GM12878 (cell line): ENCODE data around the gene CDKN2B-AS1. TPM values are rescaled to one million over a fixed set of nuclear protein-coding genes. Genes with fewer than 3 reads are reported as not detected.

Experiments used
- ATAC-seq: fragments of 200-7000 bp; cut with Tn5 transposase; 3 replicates; pipeline ENCODE4 v1.9.1; 2020; ENCODE audit warnings: mild to moderate bottlenecking, moderate library complexity
- BruUV-seq: library from RNA; stranded (reverse); fragments of 400-500 nt; replicated peaks from 2 replicates; lab custom pipeline; 2021; lab: Mats Ljungman, UMichigan
- CTCF ChIA-PET: fragments of 300-600 bp; sonication (Branson Sonifier 250); formaldehyde crosslinking; extraction: SDS; loops from one replicate; lab custom pipeline; 2021; ENCODE audit warnings: inconsistent platforms; lab: Yijun Ruan, JAX
- POLR2A ChIA-PET: fragments of 350-600 bp; formaldehyde crosslinking; extraction: SDS; loops from one replicate; lab custom pipeline; 2021; ENCODE audit warnings: inconsistent platforms; lab: Charles Lee
- RAD21 ChIA-PET: fragments of 300-600 bp; sonication (Branson Sonifier 250); formaldehyde crosslinking; loops from one replicate; lab custom pipeline; 2023; ENCODE audit warnings: antibody characterized with exemption; ENCODE audit not compliant: unreplicated experiment; lab: Charles Lee
- SMC1A ChIA-PET: fragments of 300-600 bp; sonication (Branson Sonifier 250); formaldehyde crosslinking; loops from one replicate; lab custom pipeline; 2023; ENCODE audit not compliant: unreplicated experiment, uncharacterized antibody; lab: Charles Lee
- DNase-seq: peaks from one replicate; pipeline ENCODE4 v3.0.0-alpha.2; 2011; ENCODE audit warnings: low read depth, low spot score
- FAIRE-seq: peaks from 3 replicates; lab custom pipeline; 2011; peaks lifted over from hg19 to GRCh38; lab: Jason Lieb, UNC
- H2AFZ ChIP-seq: 2 replicates; pipeline ENCODE4 v1.6.0; 2011; ENCODE audit warnings: low read depth, low read length, control low read depth; ENCODE audit not compliant: control insufficient read depth
- H3K27ac ChIP-seq: 2 replicates; pipeline ENCODE4 v1.5.1; 2011; ENCODE audit warnings: control low read depth; ENCODE audit not compliant: control insufficient read depth, insufficient read depth
- H3K27me3 ChIP-seq, 2 experiments: replicated peaks in 1 of 2; 2 replicates each; pipeline versions ENCODE4 v1.6.0 to v1.6.1; 2011; ENCODE audit warnings: low read length in 1 of 2; ENCODE audit not compliant: control insufficient read depth in 2 of 2, insufficient read depth in 2 of 2
- H3K36me3 ChIP-seq, 2 experiments: 2 replicates each; pipeline ENCODE4 v1.5.1; 2011; ENCODE audit warnings: low read length in 1 of 2; ENCODE audit not compliant: control insufficient read depth in 2 of 2, insufficient read depth in 2 of 2
- H3K4me1 ChIP-seq: 2 replicates; pipeline ENCODE4 v1.6.1; 2011; ENCODE audit warnings: mild to moderate bottlenecking, low read length, moderate library complexity, mixed read lengths; ENCODE audit not compliant: control insufficient read depth, insufficient read depth
- H3K4me2 ChIP-seq: 2 replicates; pipeline ENCODE4 v1.6.0; 2011; ENCODE audit warnings: control low read depth; ENCODE audit not compliant: control insufficient read depth, insufficient read depth
- H3K4me3 ChIP-seq: fragments of 200-600 bp; sonication (generic); 2 replicates; pipeline ENCODE4 v1.5.1; 2016
- H3K79me2 ChIP-seq: 2 replicates; pipeline ENCODE4 v1.6.0; 2011; ENCODE audit warnings: low read length; ENCODE audit not compliant: control insufficient read depth, insufficient read depth
- H3K9ac ChIP-seq: 2 replicates; pipeline ENCODE4 v1.8.0; 2011; ENCODE audit warnings: low read length, control low read depth, mixed read lengths; ENCODE audit not compliant: control insufficient read depth, insufficient read depth
- H3K9me3 ChIP-seq: replicated peaks from 3 replicates; pipeline ENCODE4 v1.5.1; 2011; ENCODE audit warnings: mild to moderate bottlenecking, low read length; ENCODE audit not compliant: control insufficient read depth, insufficient read depth
- H4K20me1 ChIP-seq: 2 replicates; pipeline ENCODE4 v1.6.0; 2011; ENCODE audit not compliant: control insufficient read depth, insufficient read depth
- ATF7 ChIP-seq: fragments of 450-650 bp; IDR thresholded peaks from 2 replicates; pipeline ENCODE4 v1.6.1; 2016; ENCODE audit warnings: low read depth, mild to moderate bottlenecking
- CHD1 ChIP-seq: IDR thresholded peaks from 2 replicates; pipeline ENCODE4 v1.6.1; 2012; ENCODE audit warnings: low read depth, low read length, improper control_type of control experiment
- ESRRA ChIP-seq: IDR thresholded peaks from 2 replicates; pipeline ENCODE4 v1.6.1; 2012; ENCODE audit warnings: mild to moderate bottlenecking, low read length, improper control_type of control experiment
- IKZF2 ChIP-seq, 2 experiments: fragments of 450-650 bp; IDR thresholded peaks; 2 replicates each; pipeline ENCODE4 v1.6.1; 2017; ENCODE audit warnings: mild to moderate bottlenecking in 2 of 2, moderate library complexity in 2 of 2
- LARP7 ChIP-seq: fragments of 450-650 bp; IDR thresholded peaks from 2 replicates; pipeline ENCODE4 v1.6.1; 2017; ENCODE audit warnings: mild to moderate bottlenecking
- NFXL1 ChIP-seq: fragments of 450-650 bp; IDR thresholded peaks from 2 replicates; pipeline ENCODE4 v1.6.1; 2017; ENCODE audit warnings: antibody characterized with exemption, mild to moderate bottlenecking, borderline replicate concordance
- NRF1 ChIP-seq: conservative IDR thresholded peaks from 2 replicates; pipeline ENCODE4 v1.6.1; 2011; ENCODE audit warnings: mild to moderate bottlenecking, low read depth, low read length, improper control_type of control experiment
- RUNX3 ChIP-seq: IDR thresholded peaks from 2 replicates; pipeline ENCODE4 v1.6.1; 2012; ENCODE audit warnings: low read length, inconsistent platforms
- SMAD1 ChIP-seq: fragments of 450-650 bp; IDR thresholded peaks from 2 replicates; pipeline ENCODE4 v1.6.1; 2018; ENCODE audit warnings: mild to moderate bottlenecking, low read depth; ENCODE audit not compliant: partially characterized antibody
- SUPT20H ChIP-seq: IDR thresholded peaks from 2 replicates; pipeline ENCODE4 v1.6.1; 2011; ENCODE audit warnings: low read depth, mild to moderate bottlenecking, low read length, moderate library complexity, borderline replicate concordance; ENCODE audit not compliant: control insufficient read depth
- ZBED1 ChIP-seq: IDR thresholded peaks from 2 replicates; pipeline ENCODE4 v1.6.1; 2016; ENCODE audit warnings: borderline replicate concordance
- ZNF24 ChIP-seq: fragments of 450-650 bp; IDR thresholded peaks from 2 replicates; pipeline ENCODE4 v1.6.1; 2017; ENCODE audit warnings: antibody characterized with exemption, mild to moderate bottlenecking
- ZZZ3 ChIP-seq: IDR thresholded peaks from 2 replicates; pipeline ENCODE4 v1.6.1; 2011; ENCODE audit warnings: low read depth; ENCODE audit not compliant: control insufficient read depth, insufficient read length
- WGBS: methylation state at CpG from one replicate; pipeline ENCODE4 v1.1.6; 2016; ENCODE audit warnings: low lambda C conversion rate; ENCODE audit not compliant: insufficient replicate concordance, insufficient coverage; ENCODE audit errors: missing lambda C conversion rate; 5-methylcytosine and 5-hydroxymethylcytosine counted together
- in situ Hi-C: fragments of 300-500 bp; cut with MboI; formaldehyde crosslinking; loops from 9 replicates; pipeline ENCODE4 v1.14.3; 2018; ENCODE audit warnings: mixed read lengths
- intact Hi-C: fragments of 100-400 bp; cut with micrococcal nuclease; formaldehyde crosslinking; loops from one replicate; pipeline ENCODE4 v1.14.2; 2022; ENCODE audit not compliant: unreplicated experiment
- polyA plus RNA-seq, 11 experiments: library from polyadenylated mRNA; depleted of rRNA in 4 of 11; unstranded in 6 of 11; stranded (reverse) in 5 of 11; fragments of >200 nt; fragmentation: Nextera tagmentation in 4 of 11; fragmentation: Illumina TruSeq in 1 of 11; extraction: Ambion mirVana in 4 of 11; extraction: Trizol in 1 of 11; gene quantifications; 1 replicate in 1 of 11; 2 replicates in 10 of 11; pipeline versions ENCODE4 v1.2.1 to v1.2.3, GENCODE V29; 2011 to 2016; ENCODE audit warnings: inconsistent platforms in 2 of 11, missing spikeins in 2 of 11, low read depth in 1 of 11
- total RNA-seq, 4 experiments: library from RNA; depleted of rRNA in 3 of 4; stranded (reverse); fragments of >200 nt in 3 of 4; fragmentation: Illumina TruSeq in 1 of 4; extraction: Trizol in 1 of 4; gene quantifications; 2 replicates each; pipeline versions ENCODE4 v1.2.1 to v1.2.3, GENCODE V29; 2013 to 2021
- TF ChIP-seq, protein P1 (sequence below): fragments of 450-650 bp; formaldehyde crosslinking; IDR thresholded peaks from 2 replicates; pipeline ENCODE4 v1.4.0; 2022; ENCODE audit warnings: mild to moderate bottlenecking, moderate library complexity
- TF ChIP-seq, protein P2 (sequence below): IDR thresholded peaks from 2 replicates; pipeline ENCODE4 v1.6.1; 2011; ENCODE audit warnings: low read depth, mild to moderate bottlenecking, low read length, moderate library complexity, borderline replicate concordance; ENCODE audit errors: extremely low read depth

The CDKN2B-AS1 gene
- total and polyA plus RNA-seq, 10 of the 15 experiments (the other 5 are each of a cell fraction or from before 2014, with no cell fraction given) = 0.22 to 2.2 (median 1.0) TPM; not detected in 1

DNA sequence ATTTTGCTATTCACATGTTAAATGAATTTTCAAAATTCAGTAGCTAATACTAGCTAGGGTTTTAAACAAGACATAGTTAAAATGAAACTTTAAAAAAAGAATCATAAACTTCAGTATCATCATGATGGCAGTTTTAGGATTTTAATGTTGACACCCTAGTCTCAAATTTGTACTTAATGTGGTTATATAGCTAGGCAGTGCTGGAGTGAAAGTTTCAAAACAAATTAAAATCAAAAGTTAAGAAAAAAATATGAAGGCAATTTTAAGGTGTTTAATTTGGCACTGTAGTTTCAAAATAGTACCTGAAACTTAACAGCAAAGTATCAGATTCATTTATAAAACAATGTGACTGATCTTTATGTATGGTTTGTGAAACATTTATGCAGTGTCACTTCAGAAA, 33.8 kb downstream of the CDKN2B-AS1 start:
- Histone ChIP-seq H3K27ac (no peak overlapping the region), H3K4me2 (no peak overlapping the region), H3K9ac (no peak overlapping the region), H3K27me3 (no peaks in the 10 kb centered on the region; a peak in 1 of 4 replicates), H3K9me3 (no peaks in the 10 kb centered on the region; the same call in 2 of the 3 replicates), H3K4me1 (peaks cover 10% of the 10 kb centered on the region), H2AFZ (no peak overlapping the region), H4K20me1 (no peaks in the 10 kb centered on the region; the same call in 1 of the 2 replicates), H3K4me3 (no peak overlapping the region), H3K79me2 (no peaks in the 10 kb centered on the region), H3K36me3 (no peaks in the 10 kb centered on the region)
- intact Hi-C loops (no loop called here), in situ Hi-C loops (no loop called here)
- ChIA-PET CTCF (interaction anchor here (1.0 to 1.6 kb wide), 4 partner anchors 10 to 216 kb away, joined by 3 to 6 read pairs (median 4); no protein-coding TSS in a partner anchor), POLR2A (no interaction called here), RAD21 (interaction anchor here (1.6 kb wide), 1 partner anchor 20 kb away, joined by 6 read pairs; the partner anchor contains the start of gene CDKN2B), SMC1A (interaction anchor here (1.4 to 1.9 kb wide), 3 partner anchors 10 to 215 kb away, joined by 4 to 5 read pairs (median 5); no protein-coding TSS in a partner anchor)
- DNase-seq (no peak), FAIRE-seq (no peak), ATAC-seq (no peak)
- TF ChIP-seq ZBED1 = no peak
- TF ChIP-seq CHD1 = no peak
- TF ChIP-seq SUPT20H = no peak
- TF ChIP-seq LARP7 = no peak
- TF ChIP-seq ESRRA = no peak
- TF ChIP-seq RUNX3 = peak; percentile 32; the same call in 1 of the 2 replicates
- no TSS peak for BruUV-seq

DNA sequence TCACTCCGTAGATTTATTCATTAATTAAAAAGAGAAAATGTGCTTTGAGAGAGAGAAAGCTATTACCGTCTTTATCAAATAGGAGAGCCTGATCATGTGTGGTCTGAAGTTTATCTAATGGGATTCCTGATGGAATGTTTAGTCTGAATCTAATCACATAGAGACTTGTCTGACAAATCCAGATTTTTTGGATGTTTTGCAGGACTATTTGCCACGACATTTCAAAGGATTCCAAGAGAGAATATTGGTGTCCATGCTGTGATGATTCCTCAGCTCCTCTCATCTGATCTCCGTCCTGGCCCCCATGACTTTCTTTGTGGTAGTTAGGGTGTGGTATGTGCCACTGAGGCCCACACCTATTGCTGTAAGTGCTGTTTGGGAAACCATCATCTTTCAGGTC, 34.6 kb downstream of the CDKN2B-AS1 start:
- H2AFZ ChIP-seq = no peak overlapping the region
- no peak overlapping the region for H3K9ac ChIP-seq
- ChIA-PET POLR2A (no interaction called here), CTCF (interaction anchor here (0.8 to 1.8 kb wide), 5 partner anchors 10 to 215 kb away, joined by 3 to 6 read pairs (median 4); no protein-coding TSS in a partner anchor), SMC1A (interaction anchor here (1.4 to 1.9 kb wide), 4 partner anchors 10 to 216 kb away, joined by 4 to 5 read pairs (median 4); partner anchors contain the start of gene CDKN2B), RAD21 (interaction anchor here (1.6 to 2.2 kb wide), 2 partner anchors 21 to 215 kb away, joined by 6 to 8 read pairs; partner anchors contain the start of gene CDKN2B)
- 100% methylated on average over 4 of the region's 4 CpGs for WGBS
- no TSS peak for BruUV-seq
- no peak for ATAC-seq
- no peaks in the 10 kb centered on the region; a peak in 1 of 4 replicates for H3K27me3 ChIP-seq
- no peak overlapping the region for H3K4me2 ChIP-seq
- no peak overlapping the region for H3K4me3 ChIP-seq
- FAIRE-seq = no peak
- no peak overlapping the region for H3K27ac ChIP-seq
- H3K79me2 ChIP-seq = no peaks in the 10 kb centered on the region
- no peaks in the 10 kb centered on the region for H3K36me3 ChIP-seq
- no peak for DNase-seq
- intact Hi-C loops (no loop called here), in situ Hi-C loops (no loop called here)
- no peaks in the 10 kb centered on the region; the same call in 1 of the 2 replicates for H4K20me1 ChIP-seq
- H3K9me3 ChIP-seq = no peaks in the 10 kb centered on the region; the same call in 2 of the 3 replicates
- peaks cover 10% of the 10 kb centered on the region for H3K4me1 ChIP-seq
- TF ChIP-seq NFXL1 = no peak
- no peak for TF ChIP-seq ZNF24
- no peak for TF ChIP-seq NRF1
- TF ChIP-seq CHD1 = no peak
- TF ChIP-seq, protein P1, sequence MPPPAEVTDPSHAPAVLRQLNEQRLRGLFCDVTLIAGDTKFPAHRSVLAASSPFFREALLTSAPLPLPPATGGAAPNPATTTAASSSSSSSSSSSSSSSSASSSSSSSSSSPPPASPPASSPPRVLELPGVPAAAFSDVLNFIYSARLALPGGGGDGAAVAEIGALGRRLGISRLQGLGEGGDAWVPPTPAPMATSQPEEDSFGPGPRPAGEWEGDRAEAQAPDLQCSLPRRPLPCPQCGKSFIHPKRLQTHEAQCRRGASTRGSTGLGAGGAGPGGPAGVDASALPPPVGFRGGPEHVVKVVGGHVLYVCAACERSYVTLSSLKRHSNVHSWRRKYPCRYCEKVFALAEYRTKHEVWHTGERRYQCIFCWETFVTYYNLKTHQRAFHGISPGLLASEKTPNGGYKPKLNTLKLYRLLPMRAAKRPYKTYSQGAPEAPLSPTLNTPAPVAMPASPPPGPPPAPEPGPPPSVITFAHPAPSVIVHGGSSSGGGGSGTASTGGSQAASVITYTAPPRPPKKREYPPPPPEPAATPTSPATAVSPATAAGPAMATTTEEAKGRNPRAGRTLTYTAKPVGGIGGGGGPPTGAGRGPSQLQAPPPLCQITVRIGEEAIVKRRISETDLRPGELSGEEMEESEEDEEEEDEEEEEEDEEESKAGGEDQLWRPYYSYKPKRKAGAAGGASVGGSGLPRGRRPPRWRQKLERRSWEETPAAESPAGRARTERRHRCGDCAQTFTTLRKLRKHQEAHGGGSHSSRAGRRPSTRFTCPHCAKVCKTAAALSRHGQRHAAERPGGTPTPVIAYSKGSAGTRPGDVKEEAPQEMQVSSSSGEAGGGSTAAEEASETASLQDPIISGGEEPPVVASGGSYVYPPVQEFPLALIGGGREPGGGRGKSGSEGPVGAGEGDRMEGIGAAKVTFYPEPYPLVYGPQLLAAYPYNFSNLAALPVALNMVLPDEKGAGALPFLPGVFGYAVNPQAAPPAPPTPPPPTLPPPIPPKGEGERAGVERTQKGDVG = no peak
- TF ChIP-seq ZZZ3 = no peak
- TF ChIP-seq ATF7 = no peak
- no peak for TF ChIP-seq IKZF2 (IDR thresholded peaks at IDR 0.05)
- TF ChIP-seq SMAD1 = no peak
- TF ChIP-seq LARP7 = no peak
- TF ChIP-seq, protein P2, sequence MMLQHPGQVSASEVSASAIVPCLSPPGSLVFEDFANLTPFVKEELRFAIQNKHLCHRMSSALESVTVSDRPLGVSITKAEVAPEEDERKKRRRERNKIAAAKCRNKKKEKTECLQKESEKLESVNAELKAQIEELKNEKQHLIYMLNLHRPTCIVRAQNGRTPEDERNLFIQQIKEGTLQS = no peak
